Esophagus squamous epithelium (tissue), 5 donors: ENCODE measurements around the gene GALM. TPM values are rescaled to one million over a fixed set of nuclear protein-coding genes. Genes with fewer than 3 reads are reported as not detected.

ENCODE experiments used
- DNase-seq: peaks from one replicate; lab custom pipeline; 2025; lab: John Stamatoyannopoulos, UW
- H3K27ac ChIP-seq, 4 donors: fragments of 200-600 bp; sonication (generic); one replicate each; pipeline ENCODE4 v1.5.1; 2016 to 2019; ENCODE audit warnings: mild to moderate bottlenecking in 1 of 4
- H3K27me3 ChIP-seq, 4 donors: fragments of 200-600 bp; sonication (generic); 1 replicate in 3 of 4; 2 replicates in 1 of 4; pipeline versions ENCODE4 v1.5.1 to v1.6.0; 2017 to 2021; ENCODE audit warnings: antibody characterized with exemption in 1 of 4
- H3K36me3 ChIP-seq, 3 donors: fragments of 200-600 bp; sonication (generic); one replicate each; pipeline ENCODE4 v1.5.1; 2016 to 2019
- H3K4me1 ChIP-seq, 3 donors: fragments of 200-600 bp; sonication (generic); one replicate each; pipeline ENCODE4 v1.5.1; 2017 to 2019
- H3K4me3 ChIP-seq, 4 donors: fragments of 200-600 bp; sonication (generic); 1 replicate in 3 of 4; 2 replicates in 1 of 4; pipeline ENCODE4 v1.5.1; 2016 to 2019; ENCODE audit warnings: mild to moderate bottlenecking in 2 of 4, moderate library complexity in 1 of 4
- H3K9me3 ChIP-seq, 3 donors: fragments of 200-600 bp; sonication (generic); one replicate each; pipeline ENCODE4 v1.5.1; 2016 to 2019
- CTCF ChIP-seq, 6 experiments: fragments of 450-650 bp in 4 of 6; fragments of 200-600 bp in 2 of 6; sonication (generic) in 2 of 6; IDR thresholded peaks; one replicate each; pipeline ENCODE4 v1.5.1; 2016 to 2019; ENCODE audit warnings: antibody characterized with exemption in 6 of 6, mild to moderate bottlenecking in 4 of 6, moderate library complexity in 4 of 6
- POLR2A ChIP-seq, 4 donors: fragments of 450-650 bp; IDR thresholded peaks; one replicate each; pipeline ENCODE4 v1.6.1; 2017; ENCODE audit warnings: antibody characterized with exemption in 4 of 4, mild to moderate bottlenecking in 4 of 4, moderate library complexity in 3 of 4
- WGBS, 2 donors: methylation state at CpG; one replicate each; pipeline ENCODE4 v1.1.5; 2018; 5-methylcytosine and 5-hydroxymethylcytosine counted together
- intact Hi-C: fragments of 100-400 bp; cut with DNase I; formaldehyde crosslinking; loops from one replicate; pipeline ENCODE4 v1.15.0; 2022
- total RNA-seq, 4 donors: library from RNA; depleted of rRNA; stranded (reverse); fragments of >200 nt; gene quantifications; one replicate each; pipeline ENCODE4 v1.1.0, GENCODE V29; 2016
- donor health status: DM: yes; HTN: yes; CAD: no.

GALM gene
- total RNA-seq, 4 donors from 2014 or later: 2.6 to 10.5 (median 4.8) TPM

- H3K27me3 ChIP-seq: no peaks in the 10 kb centered on the region
- no peak for DNase-seq
- intact Hi-C loops: no loop called here
- no peaks in the 10 kb centered on the region for H3K9me3 ChIP-seq
- H3K27ac ChIP-seq: no peak overlapping the region
- no peaks in the 10 kb centered on the region for H3K36me3 ChIP-seq
- no peak overlapping the region for H3K4me3 ChIP-seq
- TF ChIP-seq CTCF (IDR thresholded peaks at IDR 0.05) (no peak), POLR2A (IDR thresholded peaks at IDR 0.05) (no peak)
- H3K4me1 ChIP-seq: peaks cover 0 to 6% (median 0%) of the 10 kb centered on the region in 3 donors
- WGBS, 2 donors: 54 to 63% methylated on average over 2 of the region's 5 CpGs
Observed at GRCh38 chr2:38771632-38772031, 105.7 kb downstream of the GALM start.

- Histone ChIP-seq H3K9me3 (no peaks in the 10 kb centered on the region), H3K27ac (no peak overlapping the region), H3K27me3 (no peaks in the 10 kb centered on the region), H3K4me3 (no peak overlapping the region), H3K4me1 (peaks cover 0 to 16% (median 7%) of the 10 kb centered on the region in 3 donors), H3K36me3 (peaks cover 0 to 2% (median 0%) of the 10 kb centered on the region in 3 donors)
- WGBS, 2 donors: 74 to 78% methylated on average over 17 of the region's 17 CpGs
- TF ChIP-seq CTCF (IDR thresholded peaks at IDR 0.05) (no peak), POLR2A (IDR thresholded peaks at IDR 0.05) (no peak)
- intact Hi-C loops: no loop called here
- no peak for DNase-seq
Observed at GRCh38 chr2:38775097-38775920, 109.4 kb downstream of the GALM start.

- Histone ChIP-seq H3K36me3 (peaks cover 0 to 7% (median 0%) of the 10 kb centered on the region in 3 donors), H3K27ac (no peak overlapping the region), H3K27me3 (no peaks in the 10 kb centered on the region), H3K4me3 (no peak overlapping the region), H3K9me3 (no peaks in the 10 kb centered on the region), H3K4me1 (peaks cover 0 to 16% (median 7%) of the 10 kb centered on the region in 3 donors)
- TF ChIP-seq CTCF (IDR thresholded peaks at IDR 0.05) (no peak), POLR2A (IDR thresholded peaks at IDR 0.05) (no peak)
- intact Hi-C loops: no loop called here
- WGBS, 2 donors: 72 to 86% methylated on average over 7 of the region's 7 CpGs
- DNase-seq: no peak
Observed at GRCh38 chr2:38775921-38776225, 110.0 kb downstream of the GALM start.

GRCh38 chr2:38776531-38776930 lies 110.6 kb downstream of the GALM start:
- Histone ChIP-seq H3K4me1 (peaks cover 0 to 16% (median 7%) of the 10 kb centered on the region in 3 donors), H3K27ac (no peak overlapping the region), H3K27me3 (no peaks in the 10 kb centered on the region), H3K36me3 (peaks cover 0 to 14% (median 0%) of the 10 kb centered on the region in 3 donors), H3K9me3 (no peaks in the 10 kb centered on the region), H3K4me3 (no peak overlapping the region)
- 73 to 86% methylated on average over 3 to 13 of the region's 13 CpGs for WGBS, 2 donors
- DNase-seq: no peak
- no peak for TF ChIP-seq POLR2A (IDR thresholded peaks at IDR 0.05)
- no peak for TF ChIP-seq CTCF (IDR thresholded peaks at IDR 0.05)
- intact Hi-C loops: no loop called here

GRCh38 chr2:38778687-38779082 lies 112.8 kb downstream of the GALM start:
- 9 to 15% methylated on average over 8 of the region's 8 CpGs for WGBS, 2 donors
- Histone ChIP-seq H3K4me1 (peaks cover 0 to 16% (median 7%) of the 10 kb centered on the region in 3 donors), H3K27ac (peak overlapping the region in 3 of 4 donors; percentile 69 to 83 (median 80)), H3K4me3 (peak overlapping the region; percentile 43 to 74 (median 65)), H3K9me3 (no peaks in the 10 kb centered on the region), H3K27me3 (no peaks in the 10 kb centered on the region), H3K36me3 (peaks cover 0 to 25% (median 5%) of the 10 kb centered on the region in 3 donors)
- intact Hi-C loops: no loop called here
- DNase-seq: no peak
- TF ChIP-seq CTCF (IDR thresholded peaks at IDR 0.05): no peak
- no peak for TF ChIP-seq POLR2A (IDR thresholded peaks at IDR 0.05)
